Measurements from ENCODE around the gene SLC30A7.
"Not testable (repeated sequence)": the region's sequence is repeated elsewhere in the genome, so short reads cannot be mapped to it uniquely, and the experiment has no call there.

SLC30A7 gene

GRCh38 chr1:100928128-100928527 lies 32.2 kb downstream of the SLC30A7 start:
- no peak overlapping the region for H3K4me3 ChIP-seq (ENCODE audit: low read length)
- H2AFZ ChIP-seq (ENCODE audit: low read depth, low read length) = no peak overlapping the region
- H3K4me2 ChIP-seq (ENCODE audit: low read length) = no peak overlapping the region
- H3K27me3 ChIP-seq (ENCODE audit: low read depth, low read length) = no peaks in the 10 kb centered on the region
- no peak overlapping the region for H3K27ac ChIP-seq (ENCODE audit: low read length)
- no peaks in the 10 kb centered on the region for H3K4me1 ChIP-seq (ENCODE audit: low read length)
- no peaks in the 10 kb centered on the region for H3K36me3 ChIP-seq (replicated peaks; ENCODE audit: low read depth, low read length)
- no peaks in the 10 kb centered on the region for H3K9me3 ChIP-seq (ENCODE audit: insufficient read depth, low read length)
- no peaks in the 10 kb centered on the region for H3K79me2 ChIP-seq (ENCODE audit: low read length)
- no peak overlapping the region for H3K9ac ChIP-seq (ENCODE audit: low read length)
- TF ChIP-seq CTCF (IDR thresholded peaks at IDR 0.05; ENCODE audit: low read depth, low read length) (no peak), EZH2phosphoT487 (IDR thresholded peaks at IDR 0.05; ENCODE audit: low read depth) (no peak)
- no peaks in the 10 kb centered on the region for H4K20me1 ChIP-seq (ENCODE audit: insufficient read depth, low read length)

GRCh38 chr1:100930494-100930893 lies 34.6 kb downstream of the SLC30A7 start:
- Histone ChIP-seq H2AFZ (ENCODE audit: low read depth, low read length) (no peak overlapping the region), H3K4me2 (ENCODE audit: low read length) (no peak overlapping the region), H3K4me3 (ENCODE audit: low read length) (no peak overlapping the region), H3K9ac (ENCODE audit: low read length) (no peak overlapping the region), H3K79me2 (ENCODE audit: low read length) (no peaks in the 10 kb centered on the region), H3K9me3 (ENCODE audit: insufficient read depth, low read length) (no peaks in the 10 kb centered on the region), H3K36me3 (replicated peaks; ENCODE audit: low read depth, low read length) (no peaks in the 10 kb centered on the region), H4K20me1 (ENCODE audit: insufficient read depth, low read length) (no peaks in the 10 kb centered on the region), H3K27ac (ENCODE audit: low read length) (no peak overlapping the region), H3K4me1 (ENCODE audit: low read length) (peaks cover 3% of the 10 kb centered on the region; the same call in 1 of the 2 replicates), H3K27me3 (ENCODE audit: low read depth, low read length) (no peaks in the 10 kb centered on the region)
- TF ChIP-seq EZH2phosphoT487 (IDR thresholded peaks at IDR 0.05; ENCODE audit: low read depth) = no peak
- TF ChIP-seq CTCF (IDR thresholded peaks at IDR 0.05; ENCODE audit: low read depth, low read length) = no peak

- Histone ChIP-seq H3K27ac (ENCODE audit: low read length) (no peak overlapping the region), H3K4me1 (ENCODE audit: low read length) (peaks cover 3% of the 10 kb centered on the region; the same call in 1 of the 2 replicates), H3K36me3 (replicated peaks; ENCODE audit: low read depth, low read length) (no peaks in the 10 kb centered on the region), H3K79me2 (ENCODE audit: low read length) (no peaks in the 10 kb centered on the region), H3K9me3 (ENCODE audit: insufficient read depth, low read length) (no peaks in the 10 kb centered on the region), H3K9ac (ENCODE audit: low read length) (no peak overlapping the region), H4K20me1 (ENCODE audit: insufficient read depth, low read length) (no peaks in the 10 kb centered on the region), H2AFZ (ENCODE audit: low read depth, low read length) (no peak overlapping the region), H3K4me2 (ENCODE audit: low read length) (no peak overlapping the region), H3K4me3 (ENCODE audit: low read length) (no peak overlapping the region), H3K27me3 (ENCODE audit: low read depth, low read length) (no peaks in the 10 kb centered on the region)
- TF ChIP-seq EZH2phosphoT487 (IDR thresholded peaks at IDR 0.05; ENCODE audit: low read depth) = no peak
- TF ChIP-seq CTCF (IDR thresholded peaks at IDR 0.05; ENCODE audit: low read depth, low read length) = no peak
Observed at GRCh38 chr1:100931716-100932115, 35.8 kb downstream of the SLC30A7 start.

GRCh38 chr1:100933555-100933954 lies 37.7 kb downstream of the SLC30A7 start:
- H3K4me1 ChIP-seq (ENCODE audit: low read length); H3K79me2 ChIP-seq (ENCODE audit: low read length); H3K27ac ChIP-seq (ENCODE audit: low read length); H3K27me3 ChIP-seq (ENCODE audit: low read depth, low read length); H3K4me2 ChIP-seq (ENCODE audit: low read length); H4K20me1 ChIP-seq (ENCODE audit: insufficient read depth, low read length); H2AFZ ChIP-seq (ENCODE audit: low read depth, low read length); H3K9me3 ChIP-seq (ENCODE audit: insufficient read depth, low read length); H3K9ac ChIP-seq (ENCODE audit: low read length); H3K36me3 ChIP-seq (replicated peaks; ENCODE audit: low read depth, low read length); H3K4me3 ChIP-seq (ENCODE audit: low read length): not testable (repeated sequence)
